Adrenal gland (tissue), 5 donors: ENCODE measurements around the gene STOML1.

Source experiments
- CTCF ChIP-seq, 6 experiments: fragments of 450-650 bp in 4 of 6; fragments of 200-600 bp in 2 of 6; sonication (generic) in 1 of 6; IDR thresholded peaks; 1 replicate in 5 of 6; 2 replicates in 1 of 6; pipeline versions ENCODE4 v1.5.1 to v1.8.0; 2016 to 2021; ENCODE audit warnings: antibody characterized with exemption in 6 of 6, mild to moderate bottlenecking in 2 of 6, moderate library complexity in 1 of 6
- POLR2A ChIP-seq, 2 donors: fragments of 450-650 bp; IDR thresholded peaks; one replicate each; pipeline ENCODE4 v1.6.1; 2017; ENCODE audit warnings: antibody characterized with exemption in 2 of 2, mild to moderate bottlenecking in 2 of 2, moderate library complexity in 1 of 2
- donor health status: DM: no; HTN: no; CAD: no.

- TF ChIP-seq CTCF (IDR thresholded peaks at IDR 0.05) (no peak), POLR2A (IDR thresholded peaks at IDR 0.05) (no peak)
These were observed 27.6 kb upstream of the STOML1 start for GRCh38 chr15:74019734-74020133.
